ENCODE measurements around the gene YAF2. TPM values are rescaled to one million over a fixed set of nuclear protein-coding genes. Genes with fewer than 3 reads are reported as not detected.
"Not testable (repeated sequence)": the region's sequence is repeated elsewhere in the genome, so short reads cannot be mapped to it uniquely, and the experiment has no call there.

The YAF2 gene
- total RNA-seq, 1 experiment from 2014 or later: 5.6 TPM

- Histone ChIP-seq H3K27me3 (ENCODE audit: control insufficient read depth, insufficient read depth, low read length) (peaks cover 63% of the 10 kb centered on the region), H3K36me3 (replicated peaks; ENCODE audit: control insufficient read depth, insufficient read depth, low read length) (no peaks in the 10 kb centered on the region), H3K4me3 (ENCODE audit: insufficient read depth, low read depth, low read length) (no peak overlapping the region)
- no peak for DNase-seq
Measured at GRCh38 chr12:42235426-42235825, 2.6 kb downstream of the YAF2 start.

GRCh38 chr12:42234970-42235369 lies 3.1 kb downstream of the YAF2 start:
- H3K36me3 ChIP-seq (replicated peaks; ENCODE audit: control insufficient read depth, insufficient read depth, low read length): no peaks in the 10 kb centered on the region
- peaks cover 62% of the 10 kb centered on the region for H3K27me3 ChIP-seq (ENCODE audit: control insufficient read depth, insufficient read depth, low read length)
- no peak for DNase-seq
- no peak overlapping the region for H3K4me3 ChIP-seq (ENCODE audit: insufficient read depth, low read depth, low read length)

GRCh38 chr12:42227525-42227924 lies 10.5 kb downstream of the YAF2 start:
- H3K27me3 ChIP-seq (ENCODE audit: control insufficient read depth, insufficient read depth, low read length); H3K36me3 ChIP-seq (replicated peaks; ENCODE audit: control insufficient read depth, insufficient read depth, low read length); DNase-seq; H3K4me3 ChIP-seq (ENCODE audit: insufficient read depth, low read depth, low read length): not testable (repeated sequence)

GRCh38 chr12:42224501-42224900 lies 13.5 kb downstream of the YAF2 start:
- not testable (repeated sequence) for H3K4me3 ChIP-seq (ENCODE audit: insufficient read depth, low read depth, low read length); H3K36me3 ChIP-seq (replicated peaks; ENCODE audit: control insufficient read depth, insufficient read depth, low read length); H3K27me3 ChIP-seq (ENCODE audit: control insufficient read depth, insufficient read depth, low read length); DNase-seq

- Histone ChIP-seq H3K4me3 (ENCODE audit: insufficient read depth, low read depth, low read length) (no peak overlapping the region), H3K27me3 (ENCODE audit: control insufficient read depth, insufficient read depth, low read length) (no peaks in the 10 kb centered on the region), H3K36me3 (replicated peaks; ENCODE audit: control insufficient read depth, insufficient read depth, low read length) (no peaks in the 10 kb centered on the region)
- no peak for DNase-seq
Measured at GRCh38 chr12:42222724-42223123, 15.3 kb downstream of the YAF2 start.

- no peak overlapping the region for H3K4me3 ChIP-seq (ENCODE audit: insufficient read depth, low read depth, low read length)
- no peaks in the 10 kb centered on the region for H3K27me3 ChIP-seq (ENCODE audit: control insufficient read depth, insufficient read depth, low read length)
- DNase-seq: no peak
- H3K36me3 ChIP-seq (replicated peaks; ENCODE audit: control insufficient read depth, insufficient read depth, low read length): no peaks in the 10 kb centered on the region
Measured at GRCh38 chr12:42221726-42222125, 16.3 kb downstream of the YAF2 start.

GRCh38 chr12:42217656-42218055 lies 20.4 kb downstream of the YAF2 start:
- H3K27me3 ChIP-seq (ENCODE audit: control insufficient read depth, insufficient read depth, low read length): no peaks in the 10 kb centered on the region
- no peaks in the 10 kb centered on the region for H3K36me3 ChIP-seq (replicated peaks; ENCODE audit: control insufficient read depth, insufficient read depth, low read length)
- H3K4me3 ChIP-seq (ENCODE audit: insufficient read depth, low read depth, low read length): no peak overlapping the region
- no peak for DNase-seq

GRCh38 chr12:42216737-42217136 lies 21.3 kb downstream of the YAF2 start:
- Histone ChIP-seq H3K27me3 (ENCODE audit: control insufficient read depth, insufficient read depth, low read length) (no peaks in the 10 kb centered on the region), H3K36me3 (replicated peaks; ENCODE audit: control insufficient read depth, insufficient read depth, low read length) (no peaks in the 10 kb centered on the region), H3K4me3 (ENCODE audit: insufficient read depth, low read depth, low read length) (no peak overlapping the region)
- DNase-seq: no peak

GRCh38 chr12:42215759-42216158 lies 22.3 kb downstream of the YAF2 start:
- not testable (repeated sequence) for H3K4me3 ChIP-seq (ENCODE audit: insufficient read depth, low read depth, low read length); H3K36me3 ChIP-seq (replicated peaks; ENCODE audit: control insufficient read depth, insufficient read depth, low read length); DNase-seq; H3K27me3 ChIP-seq (ENCODE audit: control insufficient read depth, insufficient read depth, low read length)

GRCh38 chr12:42213954-42214426 lies 24.1 kb downstream of the YAF2 start:
- Histone ChIP-seq H3K36me3 (replicated peaks; ENCODE audit: control insufficient read depth, insufficient read depth, low read length) (no peaks in the 10 kb centered on the region), H3K4me3 (ENCODE audit: insufficient read depth, low read depth, low read length) (no peak overlapping the region), H3K27me3 (ENCODE audit: control insufficient read depth, insufficient read depth, low read length) (no peaks in the 10 kb centered on the region)
- no peak for DNase-seq

- H3K27me3 ChIP-seq (ENCODE audit: control insufficient read depth, insufficient read depth, low read length): no peaks in the 10 kb centered on the region
- no peak for DNase-seq
- no peak overlapping the region for H3K4me3 ChIP-seq (ENCODE audit: insufficient read depth, low read depth, low read length)
- no peaks in the 10 kb centered on the region for H3K36me3 ChIP-seq (replicated peaks; ENCODE audit: control insufficient read depth, insufficient read depth, low read length)
Measured at GRCh38 chr12:42213023-42213422, 25.0 kb downstream of the YAF2 start.

GRCh38 chr12:42208574-42208973 lies 29.5 kb downstream of the YAF2 start:
- Histone ChIP-seq H3K36me3 (replicated peaks; ENCODE audit: control insufficient read depth, insufficient read depth, low read length) (no peaks in the 10 kb centered on the region), H3K4me3 (ENCODE audit: insufficient read depth, low read depth, low read length) (no peak overlapping the region), H3K27me3 (ENCODE audit: control insufficient read depth, insufficient read depth, low read length) (no peaks in the 10 kb centered on the region)
- DNase-seq: no peak

GRCh38 chr12:42204819-42205218 lies 33.2 kb downstream of the YAF2 start:
- Histone ChIP-seq H3K36me3 (replicated peaks; ENCODE audit: control insufficient read depth, insufficient read depth, low read length) (no peaks in the 10 kb centered on the region), H3K4me3 (ENCODE audit: insufficient read depth, low read depth, low read length) (no peak overlapping the region), H3K27me3 (ENCODE audit: control insufficient read depth, insufficient read depth, low read length) (no peaks in the 10 kb centered on the region)
- DNase-seq: no peak

- Histone ChIP-seq H3K36me3 (replicated peaks; ENCODE audit: control insufficient read depth, insufficient read depth, low read length) (no peaks in the 10 kb centered on the region), H3K4me3 (ENCODE audit: insufficient read depth, low read depth, low read length) (no peak overlapping the region), H3K27me3 (ENCODE audit: control insufficient read depth, insufficient read depth, low read length) (no peaks in the 10 kb centered on the region)
- no peak for DNase-seq
Measured at GRCh38 chr12:42204362-42204761, 33.7 kb downstream of the YAF2 start.

- no peak for DNase-seq
- no peaks in the 10 kb centered on the region for H3K36me3 ChIP-seq (replicated peaks; ENCODE audit: control insufficient read depth, insufficient read depth, low read length)
- no peaks in the 10 kb centered on the region for H3K27me3 ChIP-seq (ENCODE audit: control insufficient read depth, insufficient read depth, low read length)
- H3K4me3 ChIP-seq (ENCODE audit: insufficient read depth, low read depth, low read length): no peak overlapping the region
Measured at GRCh38 chr12:42201063-42201462, 37.0 kb downstream of the YAF2 start.

- H3K36me3 ChIP-seq (replicated peaks; ENCODE audit: control insufficient read depth, insufficient read depth, low read length): no peaks in the 10 kb centered on the region
- no peaks in the 10 kb centered on the region for H3K27me3 ChIP-seq (ENCODE audit: control insufficient read depth, insufficient read depth, low read length)
- DNase-seq: no peak
- no peak overlapping the region for H3K4me3 ChIP-seq (ENCODE audit: insufficient read depth, low read depth, low read length)
Measured at GRCh38 chr12:42199007-42199406, 39.0 kb downstream of the YAF2 start.
